GM23338 (cell line): Measurements from ENCODE around the gene ORC2. TPM values are rescaled to one million over a fixed set of nuclear protein-coding genes. Genes with fewer than 3 reads are reported as not detected.

ENCODE experiments used
- CREB1 ChIP-seq: fragments of 250-450 bp; sonication (Bioruptor Pico); IDR thresholded peaks from 2 replicates; pipeline ENCODE4 v1.5.0; 2020; ENCODE audit warnings: low read depth, mild to moderate bottlenecking, moderate library complexity
- EZH2 ChIP-seq: fragments of 200-600 bp; sonication (generic); IDR thresholded peaks from one replicate; pipeline ENCODE4 v1.8.0; 2017; ENCODE audit warnings: antibody characterized with exemption, mild to moderate bottlenecking, low read depth; ENCODE audit not compliant: unreplicated experiment
- EZH2phosphoT487 ChIP-seq: fragments of 200-600 bp; sonication (generic); IDR thresholded peaks from one replicate; pipeline ENCODE4 v1.8.1; 2018; ENCODE audit warnings: antibody characterized with exemption; ENCODE audit not compliant: unreplicated experiment
- JUNB ChIP-seq: IDR thresholded peaks from one replicate; pipeline ENCODE4 v1.6.1; 2016; ENCODE audit warnings: antibody characterized with exemption; ENCODE audit not compliant: unreplicated experiment
- NANOG ChIP-seq: IDR thresholded peaks from 2 replicates; pipeline ENCODE4 v1.6.1; 2016; ENCODE audit warnings: antibody characterized with exemption, borderline replicate concordance
- POLR2AphosphoS5 ChIP-seq: IDR thresholded peaks from 2 replicates; pipeline ENCODE4 v1.6.1; 2016; ENCODE audit warnings: antibody characterized with exemption, low read depth
- STAT1 ChIP-seq: IDR thresholded peaks from one replicate; pipeline ENCODE4 v1.6.1; 2016; ENCODE audit warnings: antibody characterized with exemption; ENCODE audit not compliant: unreplicated experiment
- ZNF114 ChIP-seq: fragments of 250-450 bp; sonication (Bioruptor Pico); IDR thresholded peaks from 2 replicates; pipeline ENCODE4 v1.5.0; 2020; ENCODE audit warnings: mild to moderate bottlenecking, moderate library complexity
- ZNF331 ChIP-seq: fragments of 250-450 bp; sonication (Bioruptor Pico); IDR thresholded peaks from 2 replicates; pipeline ENCODE4 v1.5.0; 2020; ENCODE audit warnings: low read depth, mild to moderate bottlenecking, moderate library complexity
- polyA plus RNA-seq: library from polyadenylated mRNA; unstranded; fragments of >200 nt; fragmentation: Nextera tagmentation; extraction: Ambion mirVana; gene quantifications from 2 replicates; pipeline ENCODE4 v1.2.1, GENCODE V29; 2016
- total RNA-seq: library from RNA; depleted of rRNA; stranded (reverse); fragments of >200 nt; shearing (Covaris generic); gene quantifications from 2 replicates; pipeline ENCODE4 v1.2.3, GENCODE V29; 2014
- TF ChIP-seq, protein P1 (sequence below): fragments of 250-450 bp; sonication (Bioruptor Pico); IDR thresholded peaks from 2 replicates; pipeline ENCODE4 v1.5.0; 2020; ENCODE audit warnings: mild to moderate bottlenecking, moderate library complexity
- TF ChIP-seq, protein P2 (sequence below): IDR thresholded peaks from one replicate; pipeline ENCODE4 v1.6.1; 2018; ENCODE audit warnings: antibody characterized with exemption; ENCODE audit not compliant: unreplicated experiment
- TF ChIP-seq, protein P3 (sequence below): IDR thresholded peaks from 2 replicates; pipeline ENCODE4 v1.6.1; 2016; ENCODE audit warnings: antibody characterized with exemption

The ORC2 gene
- total and polyA plus RNA-seq, 2 experiments from 2014 or later = 26.1 to 42.0 TPM

DNA sequence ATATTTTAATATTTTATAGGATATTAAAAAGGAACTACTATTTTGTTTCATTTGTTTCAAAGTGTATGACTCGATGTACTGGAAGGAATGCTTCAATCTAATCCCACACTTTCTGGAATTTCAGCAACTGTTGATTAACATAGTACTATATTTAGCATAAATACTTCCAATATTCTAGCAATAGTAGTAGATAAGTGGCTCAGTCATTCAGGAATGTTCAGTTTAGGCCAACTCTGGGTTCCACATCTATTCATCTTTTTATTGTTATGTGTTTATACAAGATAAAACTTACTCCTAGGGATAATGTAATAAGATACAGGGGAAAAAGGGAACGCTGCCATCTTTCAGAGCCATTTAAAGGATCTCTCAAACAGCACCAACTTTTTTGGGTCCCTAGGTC is 22.3 kb upstream of the ORC2 start (continued):
- TF ChIP-seq, protein P1, sequence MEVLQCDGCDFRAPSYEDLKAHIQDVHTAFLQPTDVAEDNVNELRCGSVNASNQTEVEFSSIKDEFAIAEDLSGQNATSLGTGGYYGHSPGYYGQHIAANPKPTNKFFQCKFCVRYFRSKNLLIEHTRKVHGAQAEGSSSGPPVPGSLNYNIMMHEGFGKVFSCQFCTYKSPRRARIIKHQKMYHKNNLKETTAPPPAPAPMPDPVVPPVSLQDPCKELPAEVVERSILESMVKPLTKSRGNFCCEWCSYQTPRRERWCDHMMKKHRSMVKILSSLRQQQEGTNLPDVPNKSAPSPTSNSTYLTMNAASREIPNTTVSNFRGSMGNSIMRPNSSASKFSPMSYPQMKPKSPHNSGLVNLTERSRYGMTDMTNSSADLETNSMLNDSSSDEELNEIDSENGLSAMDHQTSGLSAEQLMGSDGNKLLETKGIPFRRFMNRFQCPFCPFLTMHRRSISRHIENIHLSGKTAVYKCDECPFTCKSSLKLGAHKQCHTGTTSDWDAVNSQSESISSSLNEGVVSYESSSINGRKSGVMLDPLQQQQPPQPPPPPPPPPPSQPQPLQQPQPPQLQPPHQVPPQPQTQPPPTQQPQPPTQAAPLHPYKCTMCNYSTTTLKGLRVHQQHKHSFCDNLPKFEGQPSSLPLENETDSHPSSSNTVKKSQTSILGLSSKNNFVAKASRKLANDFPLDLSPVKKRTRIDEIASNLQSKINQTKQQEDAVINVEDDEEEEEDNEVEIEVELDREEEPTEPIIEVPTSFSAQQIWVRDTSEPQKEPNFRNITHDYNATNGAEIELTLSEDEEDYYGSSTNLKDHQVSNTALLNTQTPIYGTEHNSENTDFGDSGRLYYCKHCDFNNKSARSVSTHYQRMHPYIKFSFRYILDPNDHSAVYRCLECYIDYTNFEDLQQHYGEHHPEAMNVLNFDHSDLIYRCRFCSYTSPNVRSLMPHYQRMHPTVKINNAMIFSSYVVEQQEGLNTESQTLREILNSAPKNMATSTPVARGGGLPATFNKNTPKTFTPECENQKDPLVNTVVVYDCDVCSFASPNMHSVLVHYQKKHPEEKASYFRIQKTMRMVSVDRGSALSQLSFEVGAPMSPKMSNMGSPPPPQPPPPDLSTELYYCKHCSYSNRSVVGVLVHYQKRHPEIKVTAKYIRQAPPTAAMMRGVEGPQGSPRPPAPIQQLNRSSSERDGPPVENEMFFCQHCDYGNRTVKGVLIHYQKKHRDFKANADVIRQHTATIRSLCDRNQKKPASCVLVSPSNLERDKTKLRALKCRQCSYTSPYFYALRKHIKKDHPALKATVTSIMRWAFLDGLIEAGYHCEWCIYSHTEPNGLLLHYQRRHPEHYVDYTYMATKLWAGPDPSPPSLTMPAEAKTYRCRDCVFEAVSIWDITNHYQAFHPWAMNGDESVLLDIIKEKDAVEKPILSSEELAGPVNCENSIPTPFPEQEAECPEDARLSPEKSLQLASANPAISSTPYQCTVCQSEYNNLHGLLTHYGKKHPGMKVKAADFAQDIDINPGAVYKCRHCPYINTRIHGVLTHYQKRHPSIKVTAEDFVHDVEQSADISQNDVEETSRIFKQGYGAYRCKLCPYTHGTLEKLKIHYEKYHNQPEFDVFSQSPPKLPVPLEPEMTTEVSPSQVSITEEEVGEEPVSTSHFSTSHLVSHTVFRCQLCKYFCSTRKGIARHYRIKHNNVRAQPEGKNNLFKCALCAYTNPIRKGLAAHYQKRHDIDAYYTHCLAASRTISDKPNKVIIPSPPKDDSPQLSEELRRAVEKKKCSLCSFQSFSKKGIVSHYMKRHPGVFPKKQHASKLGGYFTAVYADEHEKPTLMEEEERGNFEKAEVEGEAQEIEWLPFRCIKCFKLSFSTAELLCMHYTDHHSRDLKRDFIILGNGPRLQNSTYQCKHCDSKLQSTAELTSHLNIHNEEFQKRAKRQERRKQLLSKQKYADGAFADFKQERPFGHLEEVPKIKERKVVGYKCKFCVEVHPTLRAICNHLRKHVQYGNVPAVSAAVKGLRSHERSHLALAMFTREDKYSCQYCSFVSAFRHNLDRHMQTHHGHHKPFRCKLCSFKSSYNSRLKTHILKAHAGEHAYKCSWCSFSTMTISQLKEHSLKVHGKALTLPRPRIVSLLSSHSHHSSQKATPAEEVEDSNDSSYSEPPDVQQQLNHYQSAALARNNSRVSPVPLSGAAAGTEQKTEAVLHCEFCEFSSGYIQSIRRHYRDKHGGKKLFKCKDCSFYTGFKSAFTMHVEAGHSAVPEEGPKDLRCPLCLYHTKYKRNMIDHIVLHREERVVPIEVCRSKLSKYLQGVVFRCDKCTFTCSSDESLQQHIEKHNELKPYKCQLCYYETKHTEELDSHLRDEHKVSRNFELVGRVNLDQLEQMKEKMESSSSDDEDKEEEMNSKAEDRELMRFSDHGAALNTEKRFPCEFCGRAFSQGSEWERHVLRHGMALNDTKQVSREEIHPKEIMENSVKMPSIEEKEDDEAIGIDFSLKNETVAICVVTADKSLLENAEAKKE (CRISPR knock-in tag) = no peak
- TF ChIP-seq, protein P2, sequence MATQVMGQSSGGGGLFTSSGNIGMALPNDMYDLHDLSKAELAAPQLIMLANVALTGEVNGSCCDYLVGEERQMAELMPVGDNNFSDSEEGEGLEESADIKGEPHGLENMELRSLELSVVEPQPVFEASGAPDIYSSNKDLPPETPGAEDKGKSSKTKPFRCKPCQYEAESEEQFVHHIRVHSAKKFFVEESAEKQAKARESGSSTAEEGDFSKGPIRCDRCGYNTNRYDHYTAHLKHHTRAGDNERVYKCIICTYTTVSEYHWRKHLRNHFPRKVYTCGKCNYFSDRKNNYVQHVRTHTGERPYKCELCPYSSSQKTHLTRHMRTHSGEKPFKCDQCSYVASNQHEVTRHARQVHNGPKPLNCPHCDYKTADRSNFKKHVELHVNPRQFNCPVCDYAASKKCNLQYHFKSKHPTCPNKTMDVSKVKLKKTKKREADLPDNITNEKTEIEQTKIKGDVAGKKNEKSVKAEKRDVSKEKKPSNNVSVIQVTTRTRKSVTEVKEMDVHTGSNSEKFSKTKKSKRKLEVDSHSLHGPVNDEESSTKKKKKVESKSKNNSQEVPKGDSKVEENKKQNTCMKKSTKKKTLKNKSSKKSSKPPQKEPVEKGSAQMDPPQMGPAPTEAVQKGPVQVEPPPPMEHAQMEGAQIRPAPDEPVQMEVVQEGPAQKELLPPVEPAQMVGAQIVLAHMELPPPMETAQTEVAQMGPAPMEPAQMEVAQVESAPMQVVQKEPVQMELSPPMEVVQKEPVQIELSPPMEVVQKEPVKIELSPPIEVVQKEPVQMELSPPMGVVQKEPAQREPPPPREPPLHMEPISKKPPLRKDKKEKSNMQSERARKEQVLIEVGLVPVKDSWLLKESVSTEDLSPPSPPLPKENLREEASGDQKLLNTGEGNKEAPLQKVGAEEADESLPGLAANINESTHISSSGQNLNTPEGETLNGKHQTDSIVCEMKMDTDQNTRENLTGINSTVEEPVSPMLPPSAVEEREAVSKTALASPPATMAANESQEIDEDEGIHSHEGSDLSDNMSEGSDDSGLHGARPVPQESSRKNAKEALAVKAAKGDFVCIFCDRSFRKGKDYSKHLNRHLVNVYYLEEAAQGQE = no peak
- TF ChIP-seq EZH2 (no peak), JUNB (no peak), EZH2phosphoT487 (no peak), ZNF114 (CRISPR knock-in tag) (no peak), CREB1 (CRISPR knock-in tag) (no peak), POLR2AphosphoS5 (no peak), ZNF331 (CRISPR knock-in tag) (no peak), STAT1 (no peak), NANOG (no peak)
- TF ChIP-seq, protein P3, sequence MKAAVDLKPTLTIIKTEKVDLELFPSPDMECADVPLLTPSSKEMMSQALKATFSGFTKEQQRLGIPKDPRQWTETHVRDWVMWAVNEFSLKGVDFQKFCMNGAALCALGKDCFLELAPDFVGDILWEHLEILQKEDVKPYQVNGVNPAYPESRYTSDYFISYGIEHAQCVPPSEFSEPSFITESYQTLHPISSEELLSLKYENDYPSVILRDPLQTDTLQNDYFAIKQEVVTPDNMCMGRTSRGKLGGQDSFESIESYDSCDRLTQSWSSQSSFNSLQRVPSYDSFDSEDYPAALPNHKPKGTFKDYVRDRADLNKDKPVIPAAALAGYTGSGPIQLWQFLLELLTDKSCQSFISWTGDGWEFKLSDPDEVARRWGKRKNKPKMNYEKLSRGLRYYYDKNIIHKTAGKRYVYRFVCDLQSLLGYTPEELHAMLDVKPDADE = no peak
